ENCODE measurements around the gene STAT6.
A peak's percentile ranks its signal among the peaks of the same experiment; 100 is the strongest.

The STAT6 gene

GRCh38 chr12:57098546-57098945 lies 12.6 kb downstream of the STAT6 start:
- DNase-seq = no peak

- DNase-seq = no peak
Observed at GRCh38 chr12:57097554-57097835, 13.7 kb downstream of the STAT6 start.

- DNase-seq = no peak
Observed at GRCh38 chr12:57096748-57097553, 14.2 kb downstream of the STAT6 start.

- DNase-seq = no peak
Observed at GRCh38 chr12:57096099-57096572, 15.0 kb downstream of the STAT6 start.

GRCh38 chr12:57095440-57095839 lies 15.7 kb downstream of the STAT6 start:
- no peak for DNase-seq

- no peak for DNase-seq
Observed at GRCh38 chr12:57094208-57095160, 16.7 kb downstream of the STAT6 start.

- DNase-seq = no peak
Observed at GRCh38 chr12:57093415-57094207, 17.6 kb downstream of the STAT6 start.

GRCh38 chr12:57092876-57093414 lies 18.2 kb downstream of the STAT6 start:
- no peak for DNase-seq

- no peak for DNase-seq
Observed at GRCh38 chr12:57092529-57092862, 18.7 kb downstream of the STAT6 start.

- no peak for DNase-seq
Observed at GRCh38 chr12:57091638-57092528, 19.3 kb downstream of the STAT6 start.

- no peak for DNase-seq
Observed at GRCh38 chr12:57090924-57091637, 20.1 kb downstream of the STAT6 start.

- no peak for DNase-seq
Observed at GRCh38 chr12:57090490-57090889, 20.7 kb downstream of the STAT6 start.

GRCh38 chr12:57089271-57090245 lies 21.6 kb downstream of the STAT6 start:
- DNase-seq = no peak

- DNase-seq = peak in 1 of 2 experiments; percentile 62
Observed at GRCh38 chr12:57088354-57089270, 22.6 kb downstream of the STAT6 start, which contains the start of gene NAB2. Gene NAB2, plus strand, starts transcription at chr12:57089114. Its CDS starts 158 bp downstream, at chr12:57089272.

GRCh38 chr12:57087691-57088353 lies 23.3 kb downstream of the STAT6 start:
- DNase-seq = no peak

GRCh38 chr12:57087010-57087690 lies 24.0 kb downstream of the STAT6 start:
- no peak for DNase-seq

GRCh38 chr12:57086493-57087009 lies 24.6 kb downstream of the STAT6 start:
- peak in 1 of 2 experiments; percentile 54 for DNase-seq
